K562 treated with DMSO at 1 percent for 4 hours (cell line): ENCODE results near the gene NAPSA. TPM values are rescaled to one million over a fixed set of nuclear protein-coding genes. Genes with fewer than 3 reads are reported as not detected.

Experiments used
- total RNA-seq: library from RNA; unstranded; fragments of 300-600 nt; gene quantifications from 2 replicates; pipeline ENCODE4 v1.2.3, GENCODE V29; 2022; ENCODE audit not compliant: insufficient read depth

The NAPSA gene
- 1.0 and 1.5 TPM in 2 replicates for total RNA-seq

GRCh38 chr19:50365434-50366306 is at the start of gene NAPSA:
TSS of gene NAPSA (minus strand) at chr19:50365639. CDS start at chr19:50365621, 18 bp downstream.

GRCh38 chr19:50383852-50384684 is 18.6 kb upstream of the NAPSA start, which contains the start of gene POLD1:
TSS of gene POLD1 (plus strand) at chr19:50384347. CDS start at chr19:50398852, 14,505 bp downstream.

GRCh38 chr19:50376166-50377050 is 11.0 kb upstream of the NAPSA start, which contains the start of gene NR1H2:
TSS of gene NR1H2 (plus strand) at chr19:50376457. CDS start at chr19:50377606, 1,149 bp downstream.

GRCh38 chr19:50329146-50329925 is 36.1 kb downstream of the NAPSA start, which contains the start of gene KCNC3:
TSS of gene KCNC3 (minus strand) at chr19:50329377. CDS start at chr19:50329082, 295 bp downstream.

Other genes with a start within 250 kb of the NAPSA start
- gene IZUMO2, start 202.4 kb downstream of the NAPSA start, total RNA-seq, result not detected in 2 replicates
- 1.3 and 1.9 TPM in 2 replicates for gene MYH14, start 162.0 kb downstream of the NAPSA start, total RNA-seq
- gene KCNC3, start 36.3 kb downstream of the NAPSA start, total RNA-seq, result 4.1 and 10.0 TPM in 2 replicates
- gene NR1H2, start 10.8 kb upstream of the NAPSA start, total RNA-seq, result 66.0 and 68.6 TPM in 2 replicates
- 234 and 239 TPM in 2 replicates for gene POLD1, start 18.7 kb upstream of the NAPSA start, total RNA-seq
- 1.0 and 2.9 TPM in 2 replicates for gene SPIB, start 53.3 kb upstream of the NAPSA start, total RNA-seq
- gene MYBPC2, start 67.3 kb upstream of the NAPSA start, total RNA-seq, result not detected in 2 replicates
- 61.9 and 66.2 TPM in 2 replicates for gene EMC10, start 110.9 kb upstream of the NAPSA start, total RNA-seq
- gene GARIN5A, start 111.2 kb upstream of the NAPSA start, total RNA-seq, result 2.1 and 3.8 TPM in 2 replicates
- 4.8 and 9.5 TPM in 2 replicates for gene JOSD2, start 145.6 kb upstream of the NAPSA start, total RNA-seq
- gene ASPDH, start 148.3 kb upstream of the NAPSA start, total RNA-seq, result 2.8 TPM in 1 of 2 replicates, not detected in the other
- 6.0 and 7.0 TPM in 2 replicates for gene LRRC4B, start 202.8 kb upstream of the NAPSA start, total RNA-seq